Uterus (tissue), 4 donors: Measurements from ENCODE around the gene IRF2BP1. TPM values are rescaled to one million over a fixed set of nuclear protein-coding genes. Genes with fewer than 3 reads are reported as not detected.

ENCODE experiments used
- DNase-seq, 2 donors: peaks; one replicate each; pipeline ENCODE4 v3.0.0-alpha.2; 2019 to 2020
- H3K27ac ChIP-seq, 2 donors: fragments of 200-600 bp; sonication (generic); 1 replicate in 1 of 2; 2 replicates in 1 of 2; pipeline ENCODE4 v1.5.1; 2016 to 2018
- H3K27me3 ChIP-seq, 2 donors: fragments of 200-600 bp; sonication (generic); one replicate each; pipeline ENCODE4 v1.5.1; 2018 to 2019; ENCODE audit warnings: control low read depth in 1 of 2
- H3K36me3 ChIP-seq, 2 donors: fragments of 200-600 bp; sonication (generic); one replicate each; pipeline ENCODE4 v1.5.1; 2019; ENCODE audit warnings: control low read depth in 1 of 2
- H3K4me1 ChIP-seq, 2 donors: fragments of 200-600 bp; sonication (generic); one replicate each; pipeline ENCODE4 v1.5.1; 2018 to 2019; ENCODE audit warnings: control low read depth in 1 of 2
- H3K4me3 ChIP-seq, 2 donors: fragments of 200-600 bp; sonication (generic); 1 replicate in 1 of 2; 2 replicates in 1 of 2; pipeline ENCODE4 v1.5.1; 2018 to 2019; ENCODE audit warnings: mild to moderate bottlenecking in 1 of 2
- H3K9me3 ChIP-seq, 2 donors: fragments of 200-600 bp; sonication (generic); one replicate each; pipeline ENCODE4 v1.5.1; 2019; ENCODE audit warnings: control low read depth in 1 of 2
- POLR2A ChIP-seq, 2 donors: fragments of 450-650 bp; IDR thresholded peaks; one replicate each; pipeline ENCODE4 v1.6.1; 2016; ENCODE audit warnings: antibody characterized with exemption in 2 of 2, mild to moderate bottlenecking in 1 of 2, moderate library complexity in 1 of 2
- intact Hi-C: fragments of 100-400 bp; cut with DNase I; formaldehyde crosslinking; loops from one replicate; pipeline ENCODE4 v1.15.1; 2023; ENCODE audit warnings: low total_unique reads
- total RNA-seq, 4 donors: library from RNA; depleted of rRNA in 3 of 4; stranded (reverse); fragments of >200 nt in 3 of 4; gene quantifications; one replicate each; pipeline versions ENCODE4 v1.1.0 to v1.2.4, GENCODE V29; 2014 to 2023
- TF ChIP-seq, protein P1 (sequence below), 4 experiments: fragments of 200-600 bp in 2 of 4; fragments of 450-650 bp in 2 of 4; sonication (generic) in 2 of 4; IDR thresholded peaks; one replicate each; pipeline ENCODE4 v1.5.1; 2016 to 2019; ENCODE audit warnings: antibody characterized with exemption in 4 of 4, mild to moderate bottlenecking in 2 of 4, moderate library complexity in 1 of 4
- donor health status: DM: yes; HTN: yes; CAD: no.

The IRF2BP1 gene
- total RNA-seq, 4 donors from 2014 or later, result 8.2 to 38.4 (median 23.3) TPM

DNA sequence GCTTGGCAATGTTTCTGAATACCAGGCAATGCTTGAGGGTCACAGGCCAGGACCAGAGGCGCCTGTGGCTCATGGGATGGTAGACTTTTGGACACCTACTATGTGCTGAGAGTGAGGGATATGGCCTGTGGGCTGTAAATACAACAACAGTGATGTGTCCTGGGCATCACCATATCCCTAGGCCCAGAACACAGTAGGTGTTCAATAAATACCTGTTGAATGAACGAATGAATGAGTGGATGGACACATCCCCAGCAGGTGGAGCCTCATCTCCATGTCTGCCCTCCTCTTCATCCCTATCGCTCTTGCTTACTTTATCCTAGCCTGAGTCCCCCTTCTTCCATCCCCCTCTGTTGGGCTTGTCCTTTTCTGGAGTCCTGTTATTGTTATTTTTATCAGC, 45.1 kb upstream of the IRF2BP1 start:
- intact Hi-C loops, result no loop called here
- H3K36me3 ChIP-seq, result no peaks in the 10 kb centered on the region
- H3K9me3 ChIP-seq, result no peaks in the 10 kb centered on the region
- no peak for TF ChIP-seq POLR2A (IDR thresholded peaks at IDR 0.05)
- TF ChIP-seq, protein P1, sequence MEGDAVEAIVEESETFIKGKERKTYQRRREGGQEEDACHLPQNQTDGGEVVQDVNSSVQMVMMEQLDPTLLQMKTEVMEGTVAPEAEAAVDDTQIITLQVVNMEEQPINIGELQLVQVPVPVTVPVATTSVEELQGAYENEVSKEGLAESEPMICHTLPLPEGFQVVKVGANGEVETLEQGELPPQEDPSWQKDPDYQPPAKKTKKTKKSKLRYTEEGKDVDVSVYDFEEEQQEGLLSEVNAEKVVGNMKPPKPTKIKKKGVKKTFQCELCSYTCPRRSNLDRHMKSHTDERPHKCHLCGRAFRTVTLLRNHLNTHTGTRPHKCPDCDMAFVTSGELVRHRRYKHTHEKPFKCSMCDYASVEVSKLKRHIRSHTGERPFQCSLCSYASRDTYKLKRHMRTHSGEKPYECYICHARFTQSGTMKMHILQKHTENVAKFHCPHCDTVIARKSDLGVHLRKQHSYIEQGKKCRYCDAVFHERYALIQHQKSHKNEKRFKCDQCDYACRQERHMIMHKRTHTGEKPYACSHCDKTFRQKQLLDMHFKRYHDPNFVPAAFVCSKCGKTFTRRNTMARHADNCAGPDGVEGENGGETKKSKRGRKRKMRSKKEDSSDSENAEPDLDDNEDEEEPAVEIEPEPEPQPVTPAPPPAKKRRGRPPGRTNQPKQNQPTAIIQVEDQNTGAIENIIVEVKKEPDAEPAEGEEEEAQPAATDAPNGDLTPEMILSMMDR (IDR thresholded peaks at IDR 0.05), result no peak
- no peak overlapping the region for H3K27ac ChIP-seq
- no peak for DNase-seq
- H3K4me3 ChIP-seq, result no peak overlapping the region
- H3K4me1 ChIP-seq, result no peaks in the 10 kb centered on the region
- peaks cover 0 to 3% of the 10 kb centered on the region in 2 donors for H3K27me3 ChIP-seq

GRCh38 chr19:45929247-45929646, 43.3 kb upstream of the IRF2BP1 start:
- intact Hi-C loops, result no loop called here
- Histone ChIP-seq H3K9me3 (no peaks in the 10 kb centered on the region), H3K4me3 (no peak overlapping the region), H3K4me1 (no peaks in the 10 kb centered on the region), H3K36me3 (no peaks in the 10 kb centered on the region), H3K27me3 (no peaks in the 10 kb centered on the region), H3K27ac (no peak overlapping the region)
- no peak for DNase-seq
- no peak for TF ChIP-seq POLR2A (IDR thresholded peaks at IDR 0.05)
- TF ChIP-seq, protein P1 (IDR thresholded peaks at IDR 0.05), result no peak

DNA sequence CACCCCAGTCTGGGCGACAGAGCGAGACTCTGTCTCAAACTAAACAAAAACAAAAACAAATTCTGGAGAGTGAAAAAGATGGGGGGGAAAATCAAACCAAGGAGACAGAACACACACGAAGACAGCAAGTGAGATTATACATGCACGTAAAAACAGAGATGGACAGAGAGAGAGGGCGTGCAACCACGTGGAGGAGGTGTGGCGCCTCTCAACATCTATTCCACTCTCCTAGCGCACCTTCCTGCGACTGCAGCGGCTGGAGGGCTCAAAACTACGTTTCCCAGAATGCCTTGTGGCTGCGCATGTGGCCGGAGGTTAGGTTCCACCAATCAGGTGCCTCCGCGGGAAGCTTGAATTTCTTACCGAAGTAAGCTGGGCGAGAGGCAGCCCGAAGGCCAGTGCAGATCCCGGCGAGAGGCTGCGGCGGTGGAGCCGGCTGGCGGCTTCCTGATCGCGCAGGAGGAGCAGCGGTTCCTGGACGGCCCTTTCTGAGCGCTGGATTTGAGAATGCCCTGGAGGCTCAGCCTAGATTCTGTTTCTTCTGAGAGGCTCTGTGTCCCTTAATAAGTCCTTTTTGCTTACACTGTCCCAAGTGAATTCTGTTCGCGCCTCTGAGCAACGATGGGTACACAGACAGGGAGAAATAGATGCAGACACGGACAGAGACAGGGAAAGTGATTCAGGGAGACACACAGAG, 41.8 kb upstream of the IRF2BP1 start:
- TF ChIP-seq POLR2A (IDR thresholded peaks at IDR 0.05), result no peak
- TF ChIP-seq, protein P1 (IDR thresholded peaks at IDR 0.05), result peak in 2 of 4 experiments; percentile 19 to 35
- Histone ChIP-seq H3K4me1 (no peaks in the 10 kb centered on the region), H3K9me3 (no peaks in the 10 kb centered on the region), H3K36me3 (no peaks in the 10 kb centered on the region), H3K4me3 (no peak overlapping the region), H3K27ac (no peak overlapping the region), H3K27me3 (no peaks in the 10 kb centered on the region)
- DNase-seq, result peak; percentile 89 to 93
- intact Hi-C loops, result no loop called here

- DNase-seq, result no peak
- Histone ChIP-seq H3K27me3 (no peaks in the 10 kb centered on the region), H3K4me3 (no peak overlapping the region), H3K4me1 (no peaks in the 10 kb centered on the region), H3K27ac (no peak overlapping the region), H3K9me3 (no peaks in the 10 kb centered on the region), H3K36me3 (no peaks in the 10 kb centered on the region)
- intact Hi-C loops, result no loop called here
- TF ChIP-seq POLR2A (IDR thresholded peaks at IDR 0.05), result no peak
- TF ChIP-seq, protein P1 (IDR thresholded peaks at IDR 0.05), result no peak
Observed at GRCh38 chr19:45924891-45925447, 39.0 kb upstream of the IRF2BP1 start.

DNA sequence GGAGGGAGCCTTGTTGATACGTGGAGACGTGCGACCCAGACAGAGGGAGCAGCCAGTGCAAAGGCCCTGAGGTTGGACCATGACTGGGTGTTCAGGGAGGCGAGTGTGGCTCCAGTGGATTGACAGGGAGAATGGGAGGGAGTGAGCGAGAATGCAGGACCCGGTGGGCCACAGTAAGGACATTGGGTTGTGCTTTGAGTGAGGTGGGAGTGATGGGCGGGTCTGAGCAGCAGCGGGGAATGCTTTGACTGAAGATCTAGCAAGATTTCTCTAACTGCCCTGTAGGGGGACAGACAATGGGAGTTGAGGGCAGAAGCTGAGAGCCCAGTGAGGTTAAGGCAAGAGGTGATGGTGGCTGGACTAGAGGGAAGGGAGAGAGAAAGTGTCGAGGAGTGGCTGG, 36.3 kb upstream of the IRF2BP1 start:
- DNase-seq, result no peak
- intact Hi-C loops, result no loop called here

More for the DNA sequence above, 36.3 kb upstream of the IRF2BP1 start:
- H3K27ac ChIP-seq, result no peak overlapping the region
- no peaks in the 10 kb centered on the region for H3K9me3 ChIP-seq
- H3K4me3 ChIP-seq, result no peak overlapping the region
- no peaks in the 10 kb centered on the region for H3K36me3 ChIP-seq
- TF ChIP-seq POLR2A (IDR thresholded peaks at IDR 0.05), result no peak
- TF ChIP-seq, protein P1 (IDR thresholded peaks at IDR 0.05), result no peak
- no peaks in the 10 kb centered on the region for H3K27me3 ChIP-seq
- H3K4me1 ChIP-seq, result no peaks in the 10 kb centered on the region
